Breast epithelium (tissue), 3 donors: ENCODE data around the gene DPY19L1.
"Not testable (repeated sequence)": the region's sequence is repeated elsewhere in the genome, so short reads cannot be mapped to it uniquely, and the experiment has no call there.

Source experiments
- CTCF ChIP-seq, 3 donors: fragments of 450-650 bp; IDR thresholded peaks; one replicate each; pipeline ENCODE4 v1.5.1; 2016 to 2017; ENCODE audit warnings: antibody characterized with exemption in 3 of 3, mild to moderate bottlenecking in 3 of 3, moderate library complexity in 3 of 3
- POLR2AphosphoS5 ChIP-seq, 3 donors: sonication (generic); formaldehyde crosslinking; IDR thresholded peaks; one replicate each; pipeline ENCODE4 v1.6.1; 2017; ENCODE audit warnings: antibody characterized with exemption in 3 of 3

- not testable (repeated sequence) for TF ChIP-seq CTCF, POLR2AphosphoS5 (IDR thresholded peaks at IDR 0.05)
Measured at GRCh38 chr7:34947427-34947826, 89.9 kb downstream of the DPY19L1 start.
